ENCODE data around the gene FOXL2. TPM values are rescaled to one million over a fixed set of nuclear protein-coding genes. Genes with fewer than 3 reads are reported as not detected.

The FOXL2 gene
- total and polyA plus RNA-seq, 9 of the 15 experiments (the other 6 are each of a cell fraction or from before 2014, with no cell fraction given) = 0.27 to 22.1 (median 3.2) TPM

GRCh38 chr3:138923531-138923994, 23.4 kb downstream of the FOXL2 start (continued):
- TF ChIP-seq HDAC6 (IDR thresholded peaks at IDR 0.05; ENCODE audit: low read depth, low read length) (no peak), SP1 (CRISPR knock-in tag; IDR thresholded peaks at IDR 0.05) (peak; percentile 58; the same call in 1 of the 2 replicates), CEBPG (CRISPR knock-in tag; IDR thresholded peaks at IDR 0.05) (no peak), CEBPG (tag; conservative IDR thresholded peaks at IDR 0.05 in 1 of 2, IDR thresholded peaks at IDR 0.05 in 1 of 2) (no peak), HNRNPK (IDR thresholded peaks at IDR 0.05; ENCODE audit: low read depth, low read length, poor library complexity, severe bottlenecking) (no peak), AFF1 (IDR thresholded peaks at IDR 0.05; ENCODE audit: low read depth in 1 of 2, partially characterized antibody in 2 of 2) (no peak), RBM17 (IDR thresholded peaks at IDR 0.05; ENCODE audit: borderline replicate concordance, low read depth, low read length) (no peak), PCBP2 (IDR thresholded peaks at IDR 0.05; ENCODE audit: low read depth, low read length, poor library complexity, severe bottlenecking) (no peak), SMC3 (conservative IDR thresholded peaks at IDR 0.05; ENCODE audit: insufficient read depth, low read depth, low read length) (peak; percentile 94), SAFB (IDR thresholded peaks at IDR 0.05; ENCODE audit: borderline replicate concordance, low read depth, low read length) (no peak), LCOR (CRISPR knock-in tag; IDR thresholded peaks at IDR 0.05) (no peak), SLC30A9 (CRISPR knock-in tag; IDR thresholded peaks at IDR 0.05) (no peak), SMARCB1 (IDR thresholded peaks at IDR 0.05; ENCODE audit: insufficient read length, low read depth) (no peak), KLF16 (IDR thresholded peaks at IDR 0.05) (0 out of 2 replicates have a peak, but pooled peaks have one; percentile 45), ZNF583 (CRISPR knock-in tag; IDR thresholded peaks at IDR 0.05) (no peak)
- TF ChIP-seq, protein P1, sequence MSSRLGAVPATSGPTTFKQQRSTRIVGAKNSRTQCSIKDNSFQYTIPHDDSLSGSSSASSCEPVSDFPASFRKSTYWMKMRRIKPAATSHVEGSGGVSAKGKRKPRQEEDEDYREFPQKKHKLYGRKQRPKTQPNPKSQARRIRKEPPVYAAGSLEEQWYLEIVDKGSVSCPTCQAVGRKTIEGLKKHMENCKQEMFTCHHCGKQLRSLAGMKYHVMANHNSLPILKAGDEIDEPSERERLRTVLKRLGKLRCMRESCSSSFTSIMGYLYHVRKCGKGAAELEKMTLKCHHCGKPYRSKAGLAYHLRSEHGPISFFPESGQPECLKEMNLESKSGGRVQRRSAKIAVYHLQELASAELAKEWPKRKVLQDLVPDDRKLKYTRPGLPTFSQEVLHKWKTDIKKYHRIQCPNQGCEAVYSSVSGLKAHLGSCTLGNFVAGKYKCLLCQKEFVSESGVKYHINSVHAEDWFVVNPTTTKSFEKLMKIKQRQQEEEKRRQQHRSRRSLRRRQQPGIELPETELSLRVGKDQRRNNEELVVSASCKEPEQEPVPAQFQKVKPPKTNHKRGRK (tag; IDR thresholded peaks at IDR 0.05) = no peak
- TF ChIP-seq, protein P2, sequence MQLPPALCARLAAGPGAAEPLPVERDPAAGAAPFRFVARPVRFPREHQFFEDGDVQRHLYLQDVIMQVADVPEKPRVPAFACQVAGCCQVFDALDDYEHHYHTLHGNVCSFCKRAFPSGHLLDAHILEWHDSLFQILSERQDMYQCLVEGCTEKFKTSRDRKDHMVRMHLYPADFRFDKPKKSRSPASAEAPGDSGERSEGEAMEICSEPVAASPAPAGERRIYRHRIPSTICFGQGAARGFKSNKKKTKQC (CRISPR knock-in tag; IDR thresholded peaks at IDR 0.05) = no peak
- TF ChIP-seq, protein P3, sequence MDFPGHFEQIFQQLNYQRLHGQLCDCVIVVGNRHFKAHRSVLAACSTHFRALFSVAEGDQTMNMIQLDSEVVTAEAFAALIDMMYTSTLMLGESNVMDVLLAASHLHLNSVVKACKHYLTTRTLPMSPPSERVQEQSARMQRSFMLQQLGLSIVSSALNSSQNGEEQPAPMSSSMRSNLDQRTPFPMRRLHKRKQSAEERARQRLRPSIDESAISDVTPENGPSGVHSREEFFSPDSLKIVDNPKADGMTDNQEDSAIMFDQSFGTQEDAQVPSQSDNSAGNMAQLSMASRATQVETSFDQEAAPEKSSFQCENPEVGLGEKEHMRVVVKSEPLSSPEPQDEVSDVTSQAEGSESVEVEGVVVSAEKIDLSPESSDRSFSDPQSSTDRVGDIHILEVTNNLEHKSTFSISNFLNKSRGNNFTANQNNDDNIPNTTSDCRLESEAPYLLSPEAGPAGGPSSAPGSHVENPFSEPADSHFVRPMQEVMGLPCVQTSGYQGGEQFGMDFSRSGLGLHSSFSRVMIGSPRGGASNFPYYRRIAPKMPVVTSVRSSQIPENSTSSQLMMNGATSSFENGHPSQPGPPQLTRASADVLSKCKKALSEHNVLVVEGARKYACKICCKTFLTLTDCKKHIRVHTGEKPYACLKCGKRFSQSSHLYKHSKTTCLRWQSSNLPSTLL (IDR thresholded peaks at IDR 0.05) = no peak
